ENCODE data around the gene CR1. TPM values are rescaled to one million over a fixed set of nuclear protein-coding genes. Genes with fewer than 3 reads are reported as not detected.
"Not testable (repeated sequence)": the region's sequence is repeated elsewhere in the genome, so short reads cannot be mapped to it uniquely, and the experiment has no call there.

Gene CR1
- total RNA-seq, 1 experiment from 2014 or later: 0.07 TPM

DNA sequence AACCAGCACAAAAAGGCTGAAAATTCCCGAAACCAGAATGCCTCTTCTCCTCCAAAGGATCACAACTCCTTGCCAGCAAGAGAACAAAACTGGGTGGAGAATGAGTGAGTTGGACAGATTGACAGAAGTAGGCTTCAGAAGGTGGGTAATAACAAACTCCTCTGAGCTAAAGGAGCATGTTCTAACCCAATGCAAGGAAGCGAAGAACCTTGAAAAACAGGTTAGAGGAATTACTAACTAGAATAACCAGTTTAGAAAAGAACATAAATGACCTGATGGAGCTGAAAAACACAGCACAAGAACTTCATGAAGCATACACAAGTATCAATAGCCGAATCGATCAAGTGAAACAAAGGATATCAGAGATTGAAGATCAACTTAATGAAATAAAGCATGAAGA lies 93.5 kb downstream of the CR1 start:
- H3K27ac ChIP-seq (ENCODE audit: low read depth, low read length); H3K9me3 ChIP-seq (ENCODE audit: control insufficient read depth in 1 of 2, insufficient read depth in 1 of 2, low read depth in 1 of 2, low read length in 2 of 2); H3K27me3 ChIP-seq (ENCODE audit: insufficient read depth, low read length); intact Hi-C loops (cut with micrococcal nuclease); CTCF ChIA-PET; ATAC-seq; POLR2A ChIA-PET; H3K4me1 ChIP-seq (ENCODE audit: control insufficient read depth in 1 of 2, insufficient read depth in 2 of 2, low read length in 2 of 2); H3K9me2 ChIP-seq (ENCODE audit: insufficient read depth); H3K36me3 ChIP-seq (ENCODE audit: control insufficient read depth in 1 of 2, insufficient read depth in 2 of 2, low read length in 2 of 2); H3K4me3 ChIP-seq (replicated peaks in 1 of 2; ENCODE audit: low read depth in 1 of 2, low read length in 2 of 2); H4K20me1 ChIP-seq (ENCODE audit: insufficient read depth); H3K4me2 ChIP-seq (ENCODE audit: low read length); DNase-seq (ENCODE audit: low read depth, low spot score); H3K79me2 ChIP-seq (ENCODE audit: insufficient read depth, low read length); BruUV-seq (replicated peaks); H3K9ac ChIP-seq (ENCODE audit: low read length); RAD21 ChIA-PET (ENCODE audit: low non-redundant PET in 1 of 2, low total read pairs in 2 of 2, uncharacterized antibody in 2 of 2, unreplicated experiment in 2 of 2); H2AFZ ChIP-seq (ENCODE audit: low read depth, low read length, poor library complexity, severe bottlenecking): not testable (repeated sequence)

DNA sequence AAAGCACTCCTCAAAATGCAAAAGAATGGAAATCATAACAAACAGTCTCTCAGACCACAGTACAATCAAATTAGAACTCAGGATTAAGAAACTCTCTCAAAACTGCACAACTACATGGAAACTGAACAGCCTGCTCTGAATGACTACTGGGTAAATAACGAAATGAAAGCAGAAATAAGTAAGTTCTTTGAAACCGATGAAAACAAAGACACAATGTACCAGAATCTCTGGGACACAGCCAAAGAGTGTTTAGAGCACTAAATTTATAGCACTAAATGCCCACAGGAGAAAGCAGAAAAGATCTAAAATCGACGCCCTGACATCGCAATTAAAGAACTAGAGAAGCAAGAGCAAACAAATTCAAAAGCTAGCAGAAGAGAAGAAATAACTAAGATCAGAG lies 95.2 kb downstream of the CR1 start:
- BruUV-seq (replicated peaks); RAD21 ChIA-PET (ENCODE audit: low non-redundant PET in 1 of 2, low total read pairs in 2 of 2, uncharacterized antibody in 2 of 2, unreplicated experiment in 2 of 2); H3K4me2 ChIP-seq (ENCODE audit: low read length); POLR2A ChIA-PET; H3K9ac ChIP-seq (ENCODE audit: low read length); DNase-seq (ENCODE audit: low read depth, low spot score); H3K9me3 ChIP-seq (ENCODE audit: control insufficient read depth in 1 of 2, insufficient read depth in 1 of 2, low read depth in 1 of 2, low read length in 2 of 2); H3K4me1 ChIP-seq (ENCODE audit: control insufficient read depth in 1 of 2, insufficient read depth in 2 of 2, low read length in 2 of 2); H4K20me1 ChIP-seq (ENCODE audit: insufficient read depth); H3K36me3 ChIP-seq (ENCODE audit: control insufficient read depth in 1 of 2, insufficient read depth in 2 of 2, low read length in 2 of 2); H3K79me2 ChIP-seq (ENCODE audit: insufficient read depth, low read length); CTCF ChIA-PET; H3K4me3 ChIP-seq (replicated peaks in 1 of 2; ENCODE audit: low read depth in 1 of 2, low read length in 2 of 2); H3K27ac ChIP-seq (ENCODE audit: low read depth, low read length); H3K27me3 ChIP-seq (ENCODE audit: insufficient read depth, low read length); ATAC-seq; H3K9me2 ChIP-seq (ENCODE audit: insufficient read depth); H2AFZ ChIP-seq (ENCODE audit: low read depth, low read length, poor library complexity, severe bottlenecking): not testable (repeated sequence)
- intact Hi-C loops (cut with micrococcal nuclease): loop anchor here (5.0 kb wide), 1 partner anchor 106 kb away; no protein-coding TSS in a partner anchor

DNA sequence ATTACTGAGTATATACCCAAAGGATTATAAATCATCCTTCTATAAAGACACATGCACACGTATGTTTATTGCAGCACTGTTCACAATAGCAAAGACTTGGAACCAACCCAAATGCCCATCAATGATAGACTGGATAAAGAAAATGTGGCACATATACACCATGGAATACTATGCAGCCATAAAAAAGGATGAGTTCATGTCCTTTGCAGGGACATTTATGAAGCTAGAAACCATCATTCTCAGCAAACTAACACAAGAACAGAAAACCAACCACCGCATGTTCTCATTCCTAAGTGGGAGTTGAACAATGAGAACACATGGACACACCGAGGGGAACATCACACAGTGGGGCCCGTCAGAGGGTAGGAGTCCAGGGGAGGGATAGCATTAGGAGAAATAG lies 98.1 kb downstream of the CR1 start:
- H3K9me2 ChIP-seq (ENCODE audit: insufficient read depth); ATAC-seq; H3K4me1 ChIP-seq (ENCODE audit: control insufficient read depth in 1 of 2, insufficient read depth in 2 of 2, low read length in 2 of 2); H4K20me1 ChIP-seq (ENCODE audit: insufficient read depth); H3K4me3 ChIP-seq (replicated peaks in 1 of 2; ENCODE audit: low read depth in 1 of 2, low read length in 2 of 2); H3K9ac ChIP-seq (ENCODE audit: low read length); BruUV-seq (replicated peaks); H3K27ac ChIP-seq (ENCODE audit: low read depth, low read length); H3K79me2 ChIP-seq (ENCODE audit: insufficient read depth, low read length); H3K4me2 ChIP-seq (ENCODE audit: low read length); H3K9me3 ChIP-seq (ENCODE audit: control insufficient read depth in 1 of 2, insufficient read depth in 1 of 2, low read depth in 1 of 2, low read length in 2 of 2); H2AFZ ChIP-seq (ENCODE audit: low read depth, low read length, poor library complexity, severe bottlenecking); RAD21 ChIA-PET (ENCODE audit: low non-redundant PET in 1 of 2, low total read pairs in 2 of 2, uncharacterized antibody in 2 of 2, unreplicated experiment in 2 of 2); POLR2A ChIA-PET; H3K36me3 ChIP-seq (ENCODE audit: control insufficient read depth in 1 of 2, insufficient read depth in 2 of 2, low read length in 2 of 2); DNase-seq (ENCODE audit: low read depth, low spot score); CTCF ChIA-PET; H3K27me3 ChIP-seq (ENCODE audit: insufficient read depth, low read length): not testable (repeated sequence)
- intact Hi-C loops (cut with micrococcal nuclease): loop anchor here (5.0 kb wide), 1 partner anchor 103 kb away; no protein-coding TSS in a partner anchor

Data from HCT116 (cell line).